ENCODE measurements around the gene LMF1.

DNA sequence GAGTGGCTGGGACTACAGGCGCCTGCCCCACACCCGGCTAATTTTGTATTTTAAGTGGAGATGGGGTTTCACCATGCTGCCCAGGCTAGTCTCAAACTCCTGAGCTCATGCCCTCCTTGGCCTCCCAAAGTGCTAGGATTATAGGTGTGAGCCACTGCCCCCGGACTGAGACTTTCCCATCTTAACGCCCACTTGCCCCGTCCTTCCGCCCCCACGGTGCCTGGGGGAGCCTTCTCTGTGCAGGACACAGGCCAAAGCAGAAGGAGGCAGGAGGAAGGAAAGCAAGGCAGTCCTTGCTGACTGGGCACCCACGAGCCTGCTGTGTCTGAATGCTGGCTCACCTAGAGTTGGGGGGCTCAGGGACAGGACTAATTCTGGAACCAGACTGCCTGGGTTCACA, 152.7 kb downstream of the LMF1 start:
- TF ChIP-seq, protein P1, sequence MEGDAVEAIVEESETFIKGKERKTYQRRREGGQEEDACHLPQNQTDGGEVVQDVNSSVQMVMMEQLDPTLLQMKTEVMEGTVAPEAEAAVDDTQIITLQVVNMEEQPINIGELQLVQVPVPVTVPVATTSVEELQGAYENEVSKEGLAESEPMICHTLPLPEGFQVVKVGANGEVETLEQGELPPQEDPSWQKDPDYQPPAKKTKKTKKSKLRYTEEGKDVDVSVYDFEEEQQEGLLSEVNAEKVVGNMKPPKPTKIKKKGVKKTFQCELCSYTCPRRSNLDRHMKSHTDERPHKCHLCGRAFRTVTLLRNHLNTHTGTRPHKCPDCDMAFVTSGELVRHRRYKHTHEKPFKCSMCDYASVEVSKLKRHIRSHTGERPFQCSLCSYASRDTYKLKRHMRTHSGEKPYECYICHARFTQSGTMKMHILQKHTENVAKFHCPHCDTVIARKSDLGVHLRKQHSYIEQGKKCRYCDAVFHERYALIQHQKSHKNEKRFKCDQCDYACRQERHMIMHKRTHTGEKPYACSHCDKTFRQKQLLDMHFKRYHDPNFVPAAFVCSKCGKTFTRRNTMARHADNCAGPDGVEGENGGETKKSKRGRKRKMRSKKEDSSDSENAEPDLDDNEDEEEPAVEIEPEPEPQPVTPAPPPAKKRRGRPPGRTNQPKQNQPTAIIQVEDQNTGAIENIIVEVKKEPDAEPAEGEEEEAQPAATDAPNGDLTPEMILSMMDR (IDR thresholded peaks at IDR 0.05 in 2 of 3, conservative IDR thresholded peaks at IDR 0.05 in 1 of 3; ENCODE audit: borderline replicate concordance in 1 of 3, insufficient read depth in 1 of 3, low read depth in 2 of 3, low read length in 2 of 3), result no peak
- TF ChIP-seq, protein P2, sequence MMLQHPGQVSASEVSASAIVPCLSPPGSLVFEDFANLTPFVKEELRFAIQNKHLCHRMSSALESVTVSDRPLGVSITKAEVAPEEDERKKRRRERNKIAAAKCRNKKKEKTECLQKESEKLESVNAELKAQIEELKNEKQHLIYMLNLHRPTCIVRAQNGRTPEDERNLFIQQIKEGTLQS (IDR thresholded peaks at IDR 0.05), result no peak

Data from HCT116 (cell line).